Activated T-cell treated with anti-CD3 and anti-CD28 coated beads for 4 hours (primary cell): ENCODE results near the gene NALCN.

Source experiments
- DNase-seq: peaks from one replicate; pipeline ENCODE4 v3.0.0-alpha.2; 2020

Gene NALCN

DNA sequence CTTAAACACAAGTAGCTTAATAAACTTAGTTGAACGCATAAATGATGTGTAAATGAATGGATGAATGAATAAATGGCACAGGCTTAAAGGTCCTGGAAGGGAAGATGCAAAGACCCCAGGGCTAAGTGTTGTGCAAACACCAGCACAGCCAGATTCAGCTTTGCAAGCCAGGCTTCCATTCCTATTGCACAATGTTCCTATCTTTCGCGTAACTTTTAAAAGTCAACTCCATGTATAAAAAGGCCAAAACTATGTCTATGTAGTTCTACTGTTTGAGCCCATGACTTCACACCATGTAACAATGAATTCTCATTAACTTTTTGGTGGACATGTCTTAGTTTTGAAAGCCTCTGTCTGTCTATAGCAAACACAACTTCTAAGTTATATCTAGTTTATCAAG is 226.0 kb downstream of the NALCN start:
- no peak for DNase-seq

DNA sequence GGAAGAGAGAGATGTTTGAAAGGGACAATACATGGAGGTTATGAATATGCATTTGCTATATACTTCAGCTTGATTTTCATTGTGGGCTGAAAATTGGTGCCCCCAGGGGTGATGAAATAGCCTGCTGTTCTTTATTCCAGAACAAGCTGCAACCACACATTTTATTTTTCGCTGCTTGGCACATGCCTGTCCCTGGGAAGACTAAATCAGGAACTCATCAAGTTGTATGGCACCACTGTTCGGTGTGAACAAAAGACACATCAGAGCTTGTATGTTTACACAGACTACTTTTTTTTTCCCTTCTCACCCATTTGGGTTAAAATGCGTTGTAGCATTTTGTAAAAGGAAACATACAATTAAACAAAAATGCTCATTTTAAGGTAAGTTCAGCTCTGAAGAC is 230.7 kb downstream of the NALCN start:
- no peak for DNase-seq

DNA sequence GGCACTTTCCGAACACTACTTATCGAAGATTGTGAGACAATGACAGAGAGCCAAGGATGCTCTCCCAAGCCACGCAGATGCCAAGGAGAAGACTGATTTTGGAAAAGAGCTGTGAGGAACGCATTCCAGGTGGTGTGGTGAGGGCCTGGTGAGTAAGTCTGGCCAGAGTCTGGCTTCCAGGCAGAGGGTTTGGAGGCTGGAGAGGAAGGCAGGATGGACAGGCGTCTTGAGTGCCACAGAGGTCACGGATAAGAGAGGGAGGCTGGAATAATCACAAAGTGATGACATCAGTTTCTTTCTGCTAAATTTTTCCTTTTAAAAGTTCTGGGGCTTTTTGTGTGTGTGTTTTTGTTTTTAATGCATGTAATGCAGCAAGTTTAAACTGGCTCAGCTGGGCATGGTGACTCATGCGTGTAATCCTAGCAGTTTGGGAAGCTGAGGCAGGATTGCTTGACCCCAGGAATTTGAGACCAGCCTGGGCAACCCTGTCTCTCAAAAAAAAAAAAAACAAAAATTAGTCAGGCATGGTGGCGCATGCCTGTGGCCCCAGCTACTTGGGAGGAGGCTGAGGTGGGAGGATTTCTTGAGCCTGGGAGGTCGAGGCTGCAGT is 235.1 kb downstream of the NALCN start:
- no peak for DNase-seq

DNA sequence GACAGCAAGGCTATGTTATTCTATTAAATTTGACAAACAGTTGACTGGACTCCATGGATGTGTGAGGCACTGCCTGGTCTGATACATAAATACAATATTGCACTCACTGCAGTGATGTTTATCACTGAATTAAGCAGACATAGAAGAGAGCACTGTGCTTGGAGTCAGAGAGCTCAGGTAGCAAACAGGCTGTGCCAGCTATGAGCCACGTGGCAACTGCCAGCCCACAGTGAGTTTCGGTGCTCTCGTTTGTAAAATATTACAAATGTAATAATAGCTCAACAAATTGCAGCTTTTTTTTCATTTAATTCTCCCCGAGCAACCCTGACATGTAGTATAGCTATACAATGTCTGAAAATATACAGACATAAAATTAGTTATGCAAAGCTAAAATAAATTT is 237.3 kb downstream of the NALCN start:
- DNase-seq: no peak

DNA sequence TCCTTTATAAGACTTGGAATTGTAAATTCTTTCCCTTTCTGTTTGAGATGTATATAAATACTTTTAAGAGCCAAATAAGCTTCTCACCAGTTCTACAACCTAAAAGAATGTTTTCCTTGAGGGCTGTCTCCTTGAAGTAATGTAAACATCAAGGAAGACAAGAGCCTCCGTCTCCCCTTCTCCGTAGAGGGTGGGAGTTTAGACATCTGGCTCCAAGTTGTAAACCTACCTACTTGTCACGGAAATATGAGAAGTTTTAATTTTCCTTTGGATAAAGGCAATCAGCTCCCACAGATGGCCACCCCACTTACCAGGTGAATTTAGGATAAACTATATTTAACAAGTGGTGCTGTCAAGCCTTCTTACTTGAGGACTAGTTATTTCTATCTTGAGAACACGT is 237.9 kb downstream of the NALCN start:
- DNase-seq: no peak

DNA sequence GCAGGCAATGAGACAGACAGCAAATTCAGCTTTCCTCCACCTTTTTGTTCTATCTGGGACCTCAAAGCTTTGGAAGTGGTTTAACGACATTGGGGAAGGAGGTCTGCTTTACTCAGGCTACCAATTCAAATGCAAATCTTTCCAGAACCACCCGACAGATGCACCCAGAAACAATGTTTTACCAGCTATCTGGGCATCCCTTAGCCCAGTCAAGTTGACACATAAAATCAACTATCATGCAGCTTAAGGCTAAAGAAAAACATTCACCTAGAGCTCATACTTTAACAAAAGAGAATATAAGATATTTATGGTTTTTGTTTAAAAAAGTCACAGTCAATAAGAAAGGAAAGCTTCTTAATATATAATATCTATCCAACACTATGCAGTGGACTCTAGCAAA is 246.0 kb downstream of the NALCN start:
- no peak for DNase-seq

DNA sequence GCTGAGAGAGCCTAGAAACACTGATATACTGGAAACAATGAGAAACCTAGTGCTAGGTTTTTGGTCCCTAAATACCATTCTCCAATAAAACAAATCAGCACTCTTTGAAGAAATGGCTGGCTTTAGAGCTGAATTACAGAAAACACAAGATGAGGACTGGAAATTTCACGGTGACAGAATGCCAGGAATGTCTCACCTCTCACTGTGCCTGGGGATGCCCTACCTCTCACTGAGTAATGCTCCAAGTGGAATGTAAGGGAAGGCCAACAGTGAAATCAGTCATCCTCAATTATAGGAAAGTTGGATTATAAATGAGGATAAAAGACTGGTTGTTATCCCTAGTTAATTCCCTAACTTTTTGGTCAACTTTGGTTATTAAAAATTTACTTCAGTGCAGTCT is 259.0 kb downstream of the NALCN start:
- no peak for DNase-seq

DNA sequence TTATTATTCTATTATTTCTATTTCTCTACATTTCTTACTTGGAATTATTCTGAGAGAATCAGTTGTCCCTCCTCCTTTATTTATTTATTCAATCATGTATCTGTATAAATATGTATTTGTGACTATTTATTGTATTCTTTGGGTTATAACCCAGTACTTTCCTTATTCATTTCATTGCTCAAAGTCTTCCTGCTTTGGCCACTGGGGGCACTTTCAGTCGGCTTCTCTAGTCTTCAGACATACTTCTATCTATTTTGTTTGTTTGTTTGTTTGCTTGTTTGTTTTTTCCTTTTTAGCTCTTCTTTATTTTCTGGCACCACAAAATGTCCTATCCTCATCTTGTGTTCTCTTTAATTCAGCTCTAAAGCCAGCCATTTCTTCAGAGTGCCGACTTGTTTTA is 260.4 kb downstream of the NALCN start:
- DNase-seq: no peak

DNA sequence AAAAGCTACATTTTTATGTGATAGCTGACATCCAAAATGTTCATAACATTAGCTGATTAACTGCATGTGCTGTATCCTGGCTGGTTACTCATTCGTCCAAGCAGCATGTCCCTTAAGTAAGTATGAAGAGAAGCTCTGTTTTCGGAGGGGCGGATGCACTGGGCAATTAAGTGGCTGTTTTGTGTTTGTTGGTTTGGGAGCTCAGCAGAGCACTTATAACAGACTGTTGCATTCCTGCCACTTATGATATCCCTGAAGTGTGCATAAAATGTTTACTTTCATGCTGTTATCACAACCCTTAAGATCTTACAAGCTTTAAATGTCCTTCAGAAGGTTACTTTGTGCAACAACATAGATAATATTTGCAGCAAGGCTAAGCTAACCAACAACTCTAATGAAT is 264.1 kb downstream of the NALCN start:
- no peak for DNase-seq

DNA sequence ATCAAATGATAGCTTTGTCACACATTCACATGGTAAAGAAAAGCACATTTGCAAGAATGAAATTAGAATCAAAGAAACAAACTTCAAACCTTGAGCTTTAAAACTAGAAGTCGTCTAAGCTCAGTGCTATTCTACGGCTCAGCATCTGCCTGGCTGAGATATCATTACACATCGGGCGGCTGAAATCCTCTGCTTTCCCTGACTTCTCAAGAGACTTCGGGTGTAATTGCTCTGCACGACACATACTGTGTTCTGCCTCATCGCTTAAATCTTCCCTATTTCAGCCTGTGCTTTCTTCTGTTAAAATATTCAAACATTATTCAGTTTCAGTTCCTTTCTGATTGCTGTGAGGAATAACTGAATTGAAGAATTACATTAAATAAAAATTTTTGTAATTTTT is 265.3 kb downstream of the NALCN start:
- no peak for DNase-seq

DNA sequence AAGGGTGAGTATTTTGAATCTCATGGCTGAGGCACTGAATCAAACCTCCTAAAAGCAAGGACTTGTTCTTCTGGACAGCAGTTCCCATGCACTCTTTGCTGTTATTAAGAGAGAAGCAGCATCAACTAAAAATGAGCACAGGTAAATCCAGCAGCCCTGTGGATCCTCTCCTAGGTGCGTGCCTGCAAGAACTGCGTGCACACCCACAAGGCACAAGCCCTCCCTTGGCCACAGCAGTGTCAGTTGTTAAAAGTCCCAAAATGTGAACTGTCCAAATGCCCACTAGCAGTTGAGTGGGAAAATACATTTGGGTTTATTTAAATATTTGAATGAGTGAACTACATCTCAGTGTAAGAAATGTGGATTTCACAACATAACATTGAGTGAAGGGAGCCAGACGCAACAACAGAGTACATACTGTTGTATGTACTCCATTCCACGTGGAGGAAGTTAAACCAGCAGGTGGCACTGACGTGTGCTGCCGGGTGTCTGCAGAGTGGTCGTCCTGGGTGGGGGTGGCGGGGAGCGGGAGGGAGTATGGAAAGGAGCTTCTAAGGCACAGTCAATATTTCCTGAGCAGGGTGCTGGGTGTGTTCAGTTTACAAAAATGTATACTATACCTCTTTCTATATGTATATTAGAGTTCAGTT is 266.4 kb downstream of the NALCN start:
- no peak for DNase-seq

DNA sequence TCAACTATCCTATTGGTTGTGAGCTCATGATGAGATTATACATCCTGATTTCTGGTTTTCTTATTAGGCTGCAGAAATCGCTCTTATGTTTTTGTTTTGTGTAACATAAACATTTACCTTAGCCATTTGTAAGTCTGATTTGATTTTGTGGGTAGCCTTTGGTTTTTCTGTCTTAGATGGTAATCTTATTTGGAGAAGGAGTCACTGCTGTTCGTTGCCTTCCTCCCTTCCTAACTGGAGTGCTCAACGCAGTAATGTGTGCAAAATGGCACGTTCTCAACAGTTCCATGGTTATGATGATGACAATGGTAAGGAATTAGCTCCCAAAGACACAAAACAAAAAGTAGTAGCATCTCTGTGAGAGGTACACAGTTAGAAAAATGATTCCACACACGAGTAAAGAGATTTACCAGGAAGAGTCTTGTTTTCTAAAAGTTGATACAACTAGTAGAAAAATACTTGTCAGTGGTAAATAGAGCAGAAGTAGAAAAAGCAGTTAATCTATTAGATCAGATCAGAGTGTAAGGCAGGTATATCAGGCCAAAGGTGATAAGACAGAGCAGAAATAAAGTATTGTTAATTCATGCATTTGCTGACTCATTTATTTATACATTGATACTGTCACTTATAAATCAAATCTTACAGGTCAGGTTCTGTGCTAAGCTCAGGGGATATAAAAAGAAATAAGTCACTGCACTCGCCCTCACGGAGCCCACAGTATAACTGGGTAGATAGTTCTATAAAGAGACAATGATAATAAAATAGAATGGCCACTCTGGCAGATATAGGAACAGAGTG is 270.0 kb downstream of the NALCN start:
- no peak for DNase-seq

DNA sequence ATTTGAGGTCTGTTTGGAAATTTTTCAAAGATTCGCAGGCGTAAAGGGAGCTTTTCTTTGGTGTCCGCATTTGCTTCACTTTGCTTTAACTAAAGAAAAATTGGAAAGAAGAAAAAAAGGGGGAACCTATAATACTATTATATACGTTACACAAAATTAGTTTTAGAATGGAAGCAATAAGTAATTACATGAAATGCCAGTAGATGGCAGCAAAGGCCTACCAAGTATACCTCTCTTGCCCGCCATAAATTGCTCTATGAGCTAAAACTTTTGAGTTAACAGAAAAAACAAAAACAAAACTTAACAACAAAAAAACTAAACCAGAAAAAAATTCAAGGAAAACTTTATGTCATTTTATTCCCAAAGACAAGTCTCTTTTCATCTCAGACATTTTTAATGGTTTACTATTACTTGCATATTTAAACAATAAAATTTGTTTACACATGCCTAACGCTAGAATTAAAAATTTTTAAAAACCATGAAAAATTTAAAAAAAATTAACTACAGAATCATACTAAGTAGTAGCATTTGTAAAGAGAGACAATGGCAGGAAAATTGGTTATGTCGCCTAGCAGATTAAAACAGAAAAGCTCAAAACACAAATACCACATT is 271.4 kb downstream of the NALCN start:
- DNase-seq: peak; percentile 2

DNA sequence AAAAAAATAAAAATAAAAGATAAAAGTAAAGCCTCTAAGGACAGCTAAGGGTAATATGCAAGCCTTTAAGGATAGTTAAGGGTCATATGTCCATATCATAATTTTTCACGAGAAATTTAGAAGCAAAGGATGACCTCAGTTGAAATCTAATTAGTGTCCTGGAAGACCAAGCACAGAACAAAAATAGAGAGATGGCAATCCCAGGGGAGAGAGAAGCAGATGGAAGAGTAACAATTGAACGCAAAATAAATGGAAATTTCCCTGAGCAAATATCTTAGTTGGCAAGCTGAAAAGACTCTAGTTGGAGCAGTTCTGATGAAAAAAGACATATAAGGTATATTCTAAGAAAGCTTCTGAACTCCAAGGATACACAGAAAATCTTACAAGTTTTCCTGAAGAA is 275.4 kb downstream of the NALCN start:
- no peak for DNase-seq

DNA sequence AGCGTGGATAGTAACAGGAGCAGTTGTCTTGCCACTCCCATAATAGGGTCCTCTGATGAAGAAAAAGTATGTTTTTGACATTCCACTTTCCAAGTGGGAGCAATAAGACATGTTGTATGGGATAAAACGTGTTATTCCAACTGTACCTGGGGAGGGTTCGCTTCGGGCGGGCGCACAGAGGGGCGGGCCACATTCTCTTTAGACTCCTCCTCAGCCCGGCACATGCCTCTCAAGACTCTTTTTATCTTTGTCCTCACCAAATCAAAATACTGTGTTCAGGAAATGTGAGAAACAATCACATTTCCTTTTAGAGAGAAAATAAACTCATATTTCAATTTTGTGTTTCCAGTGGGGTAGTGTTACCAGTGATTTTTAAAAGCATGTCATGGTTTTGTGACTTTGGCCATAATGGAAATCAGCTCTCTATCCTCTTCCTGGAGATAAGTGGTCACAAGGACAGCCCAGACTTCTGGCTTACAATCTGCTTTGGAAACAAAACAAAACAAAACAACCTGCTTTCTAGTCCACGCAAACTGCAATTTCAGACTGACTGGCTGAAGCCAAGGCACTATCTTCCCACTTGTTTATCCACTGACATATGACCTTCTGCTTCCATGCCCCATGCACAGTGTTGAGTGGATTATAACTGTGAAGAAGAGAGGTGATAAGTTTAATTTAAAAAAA is 276.1 kb downstream of the NALCN start:
- DNase-seq: no peak

DNA sequence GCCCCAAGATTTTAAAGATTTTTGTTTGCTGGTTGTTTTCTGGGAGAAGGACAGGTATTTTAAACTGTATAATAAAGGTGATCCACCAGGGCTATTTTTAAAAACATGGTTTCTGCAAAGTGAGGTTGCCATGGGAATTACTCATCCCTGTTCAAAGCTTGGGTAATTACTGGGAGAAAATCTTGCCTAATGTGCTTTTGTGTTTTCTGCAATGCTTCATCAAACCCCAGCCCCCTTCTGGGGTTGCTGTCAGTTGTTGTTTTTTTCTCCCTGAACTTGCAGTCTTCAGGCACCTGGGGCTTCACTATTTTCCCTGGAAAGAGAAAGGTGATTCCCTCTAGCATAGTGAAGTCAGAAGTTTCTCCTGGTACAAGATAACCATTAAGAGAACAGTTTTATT is 277.2 kb downstream of the NALCN start:
- no peak for DNase-seq

DNA sequence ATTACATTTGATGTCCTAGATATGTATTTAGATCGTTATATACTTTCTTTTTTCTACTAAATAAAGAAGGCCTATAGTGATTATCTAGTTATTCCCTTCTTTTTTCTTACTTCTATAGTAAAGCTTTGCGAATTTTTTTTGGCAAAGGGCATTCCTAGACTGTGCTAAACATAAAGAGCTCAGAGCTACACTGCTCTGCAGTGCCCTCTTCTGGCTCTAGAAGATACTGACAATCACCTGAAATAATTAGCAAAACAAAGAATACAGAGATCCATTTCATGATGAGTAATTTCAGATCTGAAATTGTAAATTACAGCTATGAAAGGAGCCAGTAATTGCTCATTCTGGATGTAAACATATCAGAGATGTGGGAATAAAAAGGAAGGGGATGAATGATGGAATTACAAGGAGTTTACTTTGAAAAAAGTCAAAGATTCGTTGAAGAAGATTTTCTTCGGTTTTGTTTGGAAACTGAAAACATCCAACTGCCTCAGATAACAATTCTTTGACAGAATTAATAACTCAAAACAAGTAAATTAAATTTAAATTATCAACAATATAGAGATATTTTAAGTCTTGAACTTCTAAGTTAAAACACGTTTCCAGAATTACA is 288.5 kb downstream of the NALCN start:
- DNase-seq: no peak

DNA sequence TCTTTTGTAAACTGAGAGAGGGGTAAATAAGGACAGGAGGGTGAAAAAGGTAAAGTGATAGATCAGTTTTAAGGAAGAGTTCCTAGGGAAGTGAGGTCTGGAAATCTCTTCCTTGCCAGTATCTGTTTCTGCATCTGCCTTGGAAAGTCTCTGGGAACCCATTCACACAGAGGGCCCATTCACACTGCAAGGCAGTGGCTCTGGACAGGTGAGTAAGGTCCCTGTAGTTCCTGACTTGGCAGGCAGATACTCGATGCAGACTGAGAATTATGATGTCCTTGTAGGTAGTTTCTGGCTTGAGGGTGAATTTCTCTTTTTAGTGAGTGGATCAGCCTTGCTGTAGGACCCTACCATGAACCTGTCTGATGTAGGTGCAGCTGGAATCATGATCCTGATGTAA is 293.3 kb downstream of the NALCN start:
- no peak for DNase-seq

DNA sequence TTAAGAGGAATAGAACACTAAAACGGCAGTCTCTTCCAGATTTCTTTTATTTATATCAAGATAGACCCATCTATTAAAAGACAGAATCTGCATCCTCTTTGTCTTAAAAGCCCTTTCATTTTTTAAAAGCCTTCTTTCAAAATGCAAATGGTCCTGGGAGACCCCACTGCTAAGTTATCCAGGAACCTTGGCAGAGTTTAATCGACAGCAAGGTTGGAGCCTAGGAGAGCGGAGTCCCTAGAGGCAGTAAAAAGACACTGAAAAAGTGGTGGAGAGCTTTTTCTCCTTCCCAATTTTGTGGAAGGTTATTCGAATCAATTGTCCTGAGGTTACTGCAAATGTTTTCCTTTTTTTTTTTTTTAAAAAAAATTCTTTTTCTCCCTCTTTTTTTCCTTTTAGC is 294.7 kb downstream of the NALCN start:
- no peak for DNase-seq

DNA sequence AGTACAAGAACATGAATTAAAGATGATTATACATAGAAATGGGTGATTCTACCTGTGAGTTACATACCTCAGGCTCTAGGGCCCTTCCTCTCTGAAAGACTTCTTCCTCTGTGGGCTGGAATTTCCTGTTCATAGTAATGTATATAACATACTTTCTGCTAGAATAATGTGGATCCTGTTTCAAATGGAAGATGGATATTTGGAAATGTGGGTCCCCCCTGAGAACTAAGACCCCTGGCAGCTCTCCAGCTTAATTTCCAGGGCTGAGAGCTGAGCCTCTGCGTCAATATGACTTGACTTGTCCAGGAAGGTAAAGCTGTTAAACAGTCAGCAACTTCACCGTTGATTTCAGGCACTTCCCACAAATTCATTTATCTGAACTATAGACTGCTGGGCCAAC is 296.3 kb downstream of the NALCN start:
- no peak for DNase-seq

DNA sequence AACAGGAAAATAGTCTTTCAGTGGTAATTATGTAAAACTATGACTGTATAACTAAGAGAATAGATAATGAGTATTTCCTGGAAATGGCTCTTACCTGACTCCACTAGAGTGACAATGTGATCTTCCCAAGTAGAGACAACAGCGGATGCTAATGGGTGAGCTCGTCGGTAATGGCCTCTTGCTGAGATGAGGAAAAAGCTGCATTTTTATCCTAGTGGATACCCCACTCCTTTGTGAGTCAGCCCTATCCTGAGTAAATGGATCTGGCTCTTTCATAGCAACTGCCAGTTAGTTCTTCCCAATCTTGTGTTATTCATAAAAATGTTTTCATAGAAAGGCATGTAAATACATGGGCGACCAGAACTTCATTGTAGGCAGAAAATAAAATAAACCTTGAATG is 299.5 kb downstream of the NALCN start:
- DNase-seq: no peak

DNA sequence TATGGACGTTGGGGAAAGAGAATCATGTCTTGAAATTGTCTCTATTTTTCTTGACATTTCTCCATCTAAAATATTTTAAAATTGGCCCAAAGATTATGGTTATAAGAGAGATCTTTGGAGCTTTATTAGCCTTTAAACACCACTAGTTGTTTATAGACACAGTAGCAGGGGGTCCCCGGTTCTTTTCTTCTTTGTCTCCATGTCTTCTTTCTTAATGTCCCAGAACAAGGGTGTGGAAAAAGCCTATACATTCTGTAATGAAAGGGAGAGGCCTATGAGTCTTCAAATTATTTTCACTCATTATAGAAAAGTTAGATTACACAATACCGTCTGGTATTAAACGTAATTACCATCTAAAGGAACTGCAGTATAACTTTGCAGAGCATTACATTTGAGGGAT is 300.0 kb downstream of the NALCN start:
- DNase-seq: no peak

DNA sequence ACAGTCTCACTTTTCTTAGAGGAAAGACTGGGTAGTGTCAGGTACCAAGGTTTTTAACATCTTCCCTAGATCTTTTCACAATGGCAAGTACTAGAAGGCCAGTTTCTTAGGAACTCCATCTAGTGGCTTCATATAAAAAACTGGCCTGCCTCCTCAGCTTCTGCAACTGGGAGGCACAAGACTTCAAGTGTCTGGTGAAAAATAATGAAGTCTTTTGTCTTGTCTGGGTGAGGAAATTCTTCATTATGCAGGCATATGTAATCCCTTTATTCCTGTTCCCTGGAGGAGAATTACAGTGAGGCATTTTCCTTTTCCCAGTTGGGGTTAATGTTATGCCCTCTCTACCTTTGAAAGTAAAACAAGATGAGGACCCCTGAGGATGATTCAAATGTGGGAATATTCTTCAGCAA is 300.5 kb downstream of the NALCN start:
- no peak for DNase-seq
